ENCODE measurements around the gene CIC. TPM values are rescaled to one million over a fixed set of nuclear protein-coding genes. Genes with fewer than 3 reads are reported as not detected.
"Not testable (repeated sequence)": the region's sequence is repeated elsewhere in the genome, so short reads cannot be mapped to it uniquely, and the experiment has no call there.

The CIC gene
- total RNA-seq, 1 donor from 2014 or later = 33.3 TPM

DNA sequence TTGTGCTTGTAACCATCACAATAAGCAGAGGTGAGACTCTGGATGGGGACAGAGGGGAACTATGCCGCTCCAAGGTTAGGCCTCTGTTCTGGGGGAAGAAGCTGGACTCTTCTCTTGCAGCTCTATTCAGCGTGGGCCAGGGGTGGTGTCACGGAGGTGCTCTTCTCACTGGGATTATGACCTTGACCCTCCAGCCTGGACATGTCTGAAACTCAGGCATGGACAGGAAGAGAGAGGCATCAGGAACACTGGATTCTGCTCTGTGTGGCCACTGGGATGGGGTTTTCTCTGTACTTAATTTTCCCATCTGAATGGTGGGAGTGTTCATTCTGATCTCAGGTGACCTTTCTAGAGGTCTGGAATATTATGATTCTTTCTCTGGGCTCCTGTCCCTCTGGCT is 64.0 kb downstream of the CIC start:
- H3K27me3 ChIP-seq (ENCODE audit: low read depth) = no peaks in the 10 kb centered on the region

DNA sequence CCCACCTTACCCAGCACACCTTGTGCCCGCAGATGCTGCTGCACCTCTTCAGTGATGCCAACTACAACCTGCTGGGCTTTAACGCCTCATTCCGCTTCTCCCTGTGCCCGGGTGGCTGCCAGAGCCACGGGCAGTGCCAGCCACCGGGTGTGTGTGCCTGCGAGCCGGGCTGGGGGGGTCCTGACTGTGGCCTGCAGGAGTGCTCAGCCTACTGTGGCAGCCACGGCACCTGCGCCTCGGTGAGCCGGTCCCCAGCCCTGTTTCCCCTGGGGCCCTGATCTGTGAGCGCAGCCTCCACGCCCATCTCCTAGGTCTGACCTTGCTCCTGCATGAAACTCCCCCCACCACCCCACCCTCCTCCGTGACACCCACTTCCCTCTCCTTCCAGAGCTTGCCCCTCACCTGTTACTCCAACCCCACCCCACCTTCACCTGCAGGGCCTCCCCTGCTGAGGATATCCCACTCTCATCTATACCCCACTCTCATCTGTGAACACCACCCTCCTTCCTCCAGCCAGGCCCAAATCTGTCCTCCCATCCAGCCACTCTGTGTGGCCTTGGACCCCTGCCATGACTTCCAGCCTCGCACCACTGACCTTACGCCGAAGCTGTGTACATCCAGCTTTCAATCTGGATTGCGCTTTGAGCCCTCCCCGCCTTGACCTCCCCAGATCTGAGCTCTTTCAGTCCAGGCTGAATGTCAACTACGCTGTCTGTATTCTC is 65.1 kb downstream of the CIC start:
- H3K36me3 ChIP-seq = peaks cover 37% of the 10 kb centered on the region
- no peaks in the 10 kb centered on the region for H3K27me3 ChIP-seq (ENCODE audit: low read depth)
- no peak overlapping the region for H3K27ac ChIP-seq (replicated peaks)
- no peak for TF ChIP-seq CTCF (IDR thresholded peaks at IDR 0.05; ENCODE audit: borderline replicate concordance)
- H3K9me3 ChIP-seq (replicated peaks) = no peaks in the 10 kb centered on the region
- peaks cover 24% of the 10 kb centered on the region for H3K4me1 ChIP-seq
- intact Hi-C loops (cut with micrococcal nuclease) = no loop called here
- H3K4me3 ChIP-seq = no peak overlapping the region
- DNase-seq = no peak

More for the DNA sequence above, 64.0 kb downstream of the CIC start:
- intact Hi-C loops (cut with micrococcal nuclease) = no loop called here
- no peak overlapping the region for H3K4me3 ChIP-seq
- H3K9me3 ChIP-seq (replicated peaks) = no peaks in the 10 kb centered on the region
- H3K36me3 ChIP-seq = peaks cover 31% of the 10 kb centered on the region
- H3K4me1 ChIP-seq = peaks cover 27% of the 10 kb centered on the region
- DNase-seq = no peak
- no peak for TF ChIP-seq CTCF (IDR thresholded peaks at IDR 0.05; ENCODE audit: borderline replicate concordance)
- no peak overlapping the region for H3K27ac ChIP-seq (replicated peaks)

DNA sequence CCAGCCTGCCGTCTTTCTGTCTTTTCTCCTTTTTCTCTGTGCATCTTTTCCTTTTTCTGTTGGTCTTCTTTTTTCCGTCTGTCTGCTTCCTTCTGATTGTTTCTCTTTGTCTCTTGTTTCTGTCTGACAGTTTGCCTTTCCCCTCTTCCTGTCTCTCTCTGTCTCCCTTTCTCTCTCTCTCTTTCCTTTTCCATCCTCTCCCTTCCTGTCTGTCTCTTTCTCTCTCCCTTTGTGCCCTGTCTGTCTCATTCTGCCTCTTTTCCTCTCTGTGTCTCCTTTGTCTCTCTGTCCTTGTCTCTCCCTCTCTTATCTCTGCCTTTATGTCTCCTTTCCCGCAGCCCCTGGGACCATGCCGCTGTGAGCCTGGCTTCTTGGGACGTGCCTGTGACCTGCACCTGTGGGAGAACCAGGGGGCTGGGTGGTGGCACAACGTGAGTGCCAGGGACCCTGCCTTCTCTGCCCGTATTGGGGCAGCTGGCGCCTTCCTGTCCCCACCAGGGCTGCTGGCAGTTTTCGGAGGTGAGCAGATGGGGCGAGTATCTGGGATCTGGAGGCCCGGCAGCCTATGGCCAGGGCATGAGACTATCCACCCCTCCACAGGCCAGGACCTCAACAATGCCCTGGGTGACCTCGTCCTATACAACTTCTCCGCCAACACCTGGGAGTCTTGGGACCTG is 65.8 kb downstream of the CIC start:
- H3K27ac ChIP-seq (replicated peaks) = no peak overlapping the region
- no peak overlapping the region for H3K4me3 ChIP-seq
- H3K4me1 ChIP-seq = peaks cover 21% of the 10 kb centered on the region
- peaks cover 37% of the 10 kb centered on the region for H3K36me3 ChIP-seq
- intact Hi-C loops (cut with micrococcal nuclease) = no loop called here
- H3K27me3 ChIP-seq (ENCODE audit: low read depth) = no peaks in the 10 kb centered on the region
- no peaks in the 10 kb centered on the region for H3K9me3 ChIP-seq (replicated peaks)
- no peak for DNase-seq
- no peak for TF ChIP-seq CTCF (IDR thresholded peaks at IDR 0.05; ENCODE audit: borderline replicate concordance)

DNA sequence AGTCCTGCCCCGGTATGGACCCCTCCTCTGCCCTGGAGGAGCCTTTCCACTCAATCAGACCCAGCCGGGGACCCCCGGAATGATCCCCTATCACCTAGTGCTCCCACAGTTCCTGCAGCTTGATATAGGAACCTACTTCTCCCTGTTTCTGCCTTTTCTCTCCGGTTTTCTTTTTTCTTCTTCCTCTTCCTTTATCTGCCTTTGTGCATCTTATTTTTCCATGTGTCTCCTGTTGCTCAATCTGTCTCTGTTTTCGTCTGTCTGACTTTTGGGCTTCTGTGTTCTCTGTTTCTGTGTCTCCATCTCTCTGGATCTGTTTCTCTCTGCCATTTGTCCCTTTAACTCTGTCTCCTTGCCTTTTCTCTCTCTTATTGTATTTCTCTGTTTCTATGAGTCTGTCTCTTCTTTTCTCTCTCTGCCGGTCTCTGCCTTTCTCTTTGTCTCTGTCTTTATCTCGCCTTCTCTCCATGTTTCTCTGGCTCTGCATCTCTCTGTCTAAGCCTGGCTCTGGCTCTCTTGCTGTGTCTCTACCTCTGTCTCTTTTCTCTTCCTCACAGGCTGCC is 66.4 kb downstream of the CIC start:
- TF ChIP-seq CTCF (IDR thresholded peaks at IDR 0.05; ENCODE audit: borderline replicate concordance) = no peak
- Histone ChIP-seq H3K27me3 (ENCODE audit: low read depth) (no peaks in the 10 kb centered on the region), H3K4me1 (peaks cover 15% of the 10 kb centered on the region), H3K27ac (replicated peaks) (no peak overlapping the region), H3K9me3 (replicated peaks) (no peaks in the 10 kb centered on the region), H3K4me3 (no peak overlapping the region), H3K36me3 (peaks cover 37% of the 10 kb centered on the region)
- no peak for DNase-seq
- intact Hi-C loops (cut with micrococcal nuclease) = no loop called here

DNA sequence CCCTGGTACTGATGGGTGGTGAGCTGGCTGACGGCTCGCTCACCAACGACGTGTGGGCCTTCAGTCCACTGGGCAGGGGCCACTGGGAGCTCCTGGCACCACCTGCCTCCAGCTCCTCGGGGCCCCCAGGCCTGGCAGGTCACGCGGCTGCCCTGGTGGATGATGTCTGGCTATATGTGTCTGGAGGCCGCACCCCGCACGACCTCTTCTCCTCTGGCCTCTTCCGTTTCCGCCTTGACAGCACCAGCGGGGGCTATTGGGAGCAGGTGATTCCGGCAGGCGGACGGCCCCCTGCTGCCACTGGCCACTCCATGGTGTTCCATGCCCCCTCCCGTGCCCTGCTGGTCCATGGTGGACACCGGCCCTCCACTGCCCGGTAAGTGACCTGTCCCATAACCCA is 66.9 kb downstream of the CIC start:
- intact Hi-C loops (cut with micrococcal nuclease) = no loop called here
- peaks cover 37% of the 10 kb centered on the region for H3K36me3 ChIP-seq
- peaks cover 15% of the 10 kb centered on the region for H3K4me1 ChIP-seq
- H3K9me3 ChIP-seq (replicated peaks) = no peaks in the 10 kb centered on the region
- no peaks in the 10 kb centered on the region for H3K27me3 ChIP-seq (ENCODE audit: low read depth)
- no peak for DNase-seq
- no peak overlapping the region for H3K4me3 ChIP-seq
- no peak for TF ChIP-seq CTCF (IDR thresholded peaks at IDR 0.05; ENCODE audit: borderline replicate concordance)
- no peak overlapping the region for H3K27ac ChIP-seq (replicated peaks)

DNA sequence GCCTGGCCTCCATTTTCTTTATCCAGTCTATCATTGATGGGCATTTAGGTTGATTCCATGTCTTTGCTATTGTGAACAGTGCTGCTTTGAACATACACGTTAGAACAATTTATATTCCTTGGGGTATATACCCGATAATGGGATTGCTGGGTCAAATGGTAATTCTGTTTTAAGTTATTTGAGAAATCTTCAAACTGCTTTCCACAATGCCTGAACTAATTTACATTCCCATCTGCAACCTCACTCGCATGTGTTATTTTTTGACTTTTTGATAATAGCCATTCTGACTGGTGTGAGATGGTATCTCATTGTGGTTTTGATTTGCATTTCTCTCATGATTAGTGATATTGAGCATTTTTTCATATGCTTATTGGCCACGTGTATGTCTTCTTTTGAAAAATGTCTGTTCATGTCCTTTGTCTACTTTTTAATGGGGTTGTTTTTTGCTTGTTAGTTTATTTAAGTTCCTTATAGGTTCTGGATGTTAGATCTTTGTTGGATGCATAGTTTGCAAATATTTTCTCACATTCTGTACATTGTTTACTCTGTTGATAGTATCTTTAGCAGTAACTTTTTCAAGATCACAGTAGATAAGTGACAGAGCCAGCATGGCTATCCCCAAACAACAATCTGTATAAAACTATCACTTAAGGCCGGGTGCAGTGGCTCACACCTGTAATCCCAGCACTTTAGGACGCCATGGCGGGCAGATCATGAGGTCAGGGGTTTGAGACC is 70.2 kb downstream of the CIC start:
- H3K27me3 ChIP-seq (ENCODE audit: low read depth); DNase-seq; H3K9me3 ChIP-seq (replicated peaks); H3K4me3 ChIP-seq; intact Hi-C loops (cut with micrococcal nuclease); H3K27ac ChIP-seq (replicated peaks); H3K4me1 ChIP-seq: not testable (repeated sequence)
- H3K36me3 ChIP-seq = peaks cover 64% of the 10 kb centered on the region

DNA sequence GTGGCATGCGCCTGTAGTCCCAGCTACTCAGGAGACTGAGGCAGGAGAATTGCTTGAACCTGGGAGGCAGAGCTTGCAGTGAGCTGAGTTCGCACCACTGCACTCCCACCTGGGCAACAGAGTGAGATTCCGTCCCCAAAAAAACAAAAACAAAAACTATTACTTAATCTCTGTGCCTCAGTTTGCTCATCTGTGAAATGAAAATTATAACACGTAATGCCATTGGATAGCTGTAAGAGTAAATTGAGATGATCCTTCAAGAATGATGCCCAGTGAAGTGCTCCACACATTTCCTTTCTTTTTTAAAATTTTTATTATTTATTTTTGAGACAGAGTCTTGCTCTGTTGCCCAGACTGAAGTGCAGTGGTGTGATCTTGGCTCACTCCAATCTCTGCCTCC is 70.9 kb downstream of the CIC start:
- H3K27ac ChIP-seq (replicated peaks); DNase-seq; intact Hi-C loops (cut with micrococcal nuclease); H3K4me3 ChIP-seq; H3K4me1 ChIP-seq; H3K9me3 ChIP-seq (replicated peaks); H3K27me3 ChIP-seq (ENCODE audit: low read depth): not testable (repeated sequence)
- peaks cover 70% of the 10 kb centered on the region for H3K36me3 ChIP-seq

Measured in left ventricle myocardium inferior (tissue), 1 donor.